ENCODE measurements around the gene ZNF212.

GRCh38 chr7:149237502-149237901 is 1.9 kb upstream of the ZNF212 start:
- TF ChIP-seq CTCF (IDR thresholded peaks at IDR 0.05 in 8 of 11, conservative IDR thresholded peaks at IDR 0.05 in 3 of 11) (no peak), POLR2AphosphoS5 (IDR thresholded peaks at IDR 0.05) (no peak)
